Thyroid gland (tissue), 4 donors: ENCODE data around the gene PLAAT3. TPM values are rescaled to one million over a fixed set of nuclear protein-coding genes. Genes with fewer than 3 reads are reported as not detected.

Experiments
- DNase-seq, 2 donors: peaks; one replicate each; pipeline ENCODE4 v3.0.0-alpha.2; 2019
- H3K27ac ChIP-seq, 3 donors: fragments of 200-600 bp; sonication (generic); 1 replicate in 2 of 3; 2 replicates in 1 of 3; pipeline ENCODE4 v1.5.1; 2016 to 2019; ENCODE audit warnings: mild to moderate bottlenecking in 1 of 3, moderate library complexity in 1 of 3
- H3K27me3 ChIP-seq: fragments of 200-600 bp; sonication (generic); one replicate; pipeline ENCODE4 v1.5.1; 2019
- H3K36me3 ChIP-seq, 2 donors: fragments of 200-600 bp; sonication (generic); one replicate each; pipeline ENCODE4 v1.5.1; 2016 to 2019
- H3K4me1 ChIP-seq, 2 donors: fragments of 200-600 bp; sonication (generic); one replicate each; pipeline ENCODE4 v1.5.1; 2017 to 2019
- H3K4me3 ChIP-seq, 3 donors: fragments of 200-600 bp; sonication (generic); replicated peaks in 1 of 3; 1 replicate in 2 of 3; 2 replicates in 1 of 3; pipeline ENCODE4 v1.5.1; 2016; ENCODE audit warnings: mild to moderate bottlenecking in 1 of 3
- H3K9me3 ChIP-seq: fragments of 200-600 bp; sonication (generic); one replicate; pipeline ENCODE4 v1.5.1; 2017
- CTCF ChIP-seq, 6 experiments: fragments of 200-600 bp in 3 of 6; fragments of 450-650 bp in 3 of 6; sonication (generic) in 3 of 6; IDR thresholded peaks; one replicate each; pipeline ENCODE4 v1.5.1; 2016 to 2019; ENCODE audit warnings: antibody characterized with exemption in 6 of 6, mild to moderate bottlenecking in 2 of 6, inconsistent platforms in 1 of 6, moderate library complexity in 1 of 6
- POLR2A ChIP-seq, 2 donors: fragments of 450-650 bp; IDR thresholded peaks; one replicate each; pipeline ENCODE4 v1.6.1; 2017; ENCODE audit warnings: antibody characterized with exemption in 2 of 2, mild to moderate bottlenecking in 2 of 2, moderate library complexity in 1 of 2
- whole genome bisulfite sequencing, 2 donors: methylation state at CpG; one replicate each; pipeline ENCODE4 v1.1.5; 2017; 5-methylcytosine and 5-hydroxymethylcytosine counted together
- intact Hi-C: fragments of 100-400 bp; cut with DNase I; formaldehyde crosslinking; loops from one replicate; pipeline ENCODE4 v1.15.1; 2023
- total RNA-seq, 4 donors: library from RNA; depleted of rRNA; stranded (reverse); fragments of >200 nt; gene quantifications; one replicate each; pipeline ENCODE4 v1.2.3, GENCODE V29; 2016

PLAAT3 gene
- total RNA-seq, 4 donors from 2014 or later = 42.8 to 96.0 (median 74.6) TPM

- intact Hi-C loops = no loop called here
- Histone ChIP-seq H3K27ac (peak within 1 kb of the TSS; percentile 87 to 96 (median 93)), H3K36me3 (no peaks in the 10 kb centered on the region), H3K4me1 (peaks cover 20 to 34% of the 10 kb centered on the region in 2 donors), H3K4me3 (peak within 1 kb of the TSS in 2 of 3 donors; percentile 9 to 22), H3K9me3 (no peaks in the 10 kb centered on the region), H3K27me3 (no peaks in the 10 kb centered on the region)
- 16 to 22% methylated on average over 7 to 10 of the region's 10 CpGs for WGBS, 2 donors
- TF ChIP-seq CTCF (IDR thresholded peaks at IDR 0.05) (no peak), POLR2A (IDR thresholded peaks at IDR 0.05) (no peak)
- peak; percentile 63 to 68 for DNase-seq
Measured at GRCh38 chr11:63536669-63537292, 77.5 kb downstream of the PLAAT3 start, which contains the start of gene PLAAT4. TSS of gene PLAAT4 (plus strand) at chr11:63536808. CDS start at chr11:63536869, 61 bp downstream.

- intact Hi-C loops = no loop called here
- TF ChIP-seq CTCF (IDR thresholded peaks at IDR 0.05) (no peak), POLR2A (IDR thresholded peaks at IDR 0.05) (no peak)
- no peak overlapping the region for H3K4me3 ChIP-seq
- H3K9me3 ChIP-seq = no peaks in the 10 kb centered on the region
- H3K27ac ChIP-seq = no peak overlapping the region
- peaks cover 23 to 42% of the 10 kb centered on the region in 2 donors for H3K4me1 ChIP-seq
- 67 to 85% methylated on average over 1 of the region's 1 CpG for WGBS, 2 donors
- no peaks in the 10 kb centered on the region for H3K36me3 ChIP-seq
- H3K27me3 ChIP-seq = no peaks in the 10 kb centered on the region
- no peak for DNase-seq
Measured at GRCh38 chr11:63535734-63536133, 78.5 kb downstream of the PLAAT3 start.

GRCh38 chr11:63534895-63535461 lies 79.3 kb downstream of the PLAAT3 start:
- DNase-seq = no peak
- 88 to 89% methylated on average over 5 of the region's 5 CpGs for WGBS, 2 donors
- intact Hi-C loops = no loop called here
- TF ChIP-seq CTCF (IDR thresholded peaks at IDR 0.05) (no peak), POLR2A (IDR thresholded peaks at IDR 0.05) (no peak)
- Histone ChIP-seq H3K36me3 (no peaks in the 10 kb centered on the region), H3K27me3 (no peaks in the 10 kb centered on the region), H3K4me3 (no peak overlapping the region), H3K4me1 (peaks cover 23 to 42% of the 10 kb centered on the region in 2 donors), H3K27ac (no peak overlapping the region), H3K9me3 (no peaks in the 10 kb centered on the region)

- Histone ChIP-seq H3K9me3 (no peaks in the 10 kb centered on the region), H3K4me1 (peaks cover 23 to 41% of the 10 kb centered on the region in 2 donors), H3K4me3 (no peak overlapping the region), H3K27me3 (no peaks in the 10 kb centered on the region), H3K36me3 (no peaks in the 10 kb centered on the region), H3K27ac (no peak overlapping the region)
- 85 to 87% methylated on average over 3 of the region's 3 CpGs for WGBS, 2 donors
- no peak for TF ChIP-seq CTCF (IDR thresholded peaks at IDR 0.05)
- TF ChIP-seq POLR2A (IDR thresholded peaks at IDR 0.05) = no peak
- no peak for DNase-seq
- intact Hi-C loops = no loop called here
Measured at GRCh38 chr11:63534076-63534475, 80.2 kb downstream of the PLAAT3 start.

GRCh38 chr11:63532799-63533475 lies 81.3 kb downstream of the PLAAT3 start:
- H3K27ac ChIP-seq = no peak overlapping the region
- 79 to 89% methylated on average over 4 of the region's 4 CpGs for WGBS, 2 donors
- DNase-seq = no peak
- no peak for TF ChIP-seq POLR2A (IDR thresholded peaks at IDR 0.05)
- TF ChIP-seq CTCF (IDR thresholded peaks at IDR 0.05) = no peak
- H3K36me3 ChIP-seq = no peaks in the 10 kb centered on the region
- intact Hi-C loops = no loop called here
- H3K4me3 ChIP-seq = no peak overlapping the region
- no peaks in the 10 kb centered on the region for H3K9me3 ChIP-seq
- H3K27me3 ChIP-seq = no peaks in the 10 kb centered on the region
- H3K4me1 ChIP-seq = peaks cover 19 to 30% of the 10 kb centered on the region in 2 donors
